ENCODE measurements around the gene ATP8A1.

ATP8A1 gene

GRCh38 chr4:42624551-42624950, 32.4 kb downstream of the ATP8A1 start:
- DNase-seq, result no peak

GRCh38 chr4:42618023-42618422, 38.9 kb downstream of the ATP8A1 start:
- DNase-seq, result no peak

- no peak for DNase-seq
Observed at GRCh38 chr4:42617030-42617429, 39.9 kb downstream of the ATP8A1 start.

- DNase-seq, result no peak
Observed at GRCh38 chr4:42616572-42616971, 40.3 kb downstream of the ATP8A1 start.

- no peak for DNase-seq
Observed at GRCh38 chr4:42615131-42615763, 41.7 kb downstream of the ATP8A1 start.

DNA sequence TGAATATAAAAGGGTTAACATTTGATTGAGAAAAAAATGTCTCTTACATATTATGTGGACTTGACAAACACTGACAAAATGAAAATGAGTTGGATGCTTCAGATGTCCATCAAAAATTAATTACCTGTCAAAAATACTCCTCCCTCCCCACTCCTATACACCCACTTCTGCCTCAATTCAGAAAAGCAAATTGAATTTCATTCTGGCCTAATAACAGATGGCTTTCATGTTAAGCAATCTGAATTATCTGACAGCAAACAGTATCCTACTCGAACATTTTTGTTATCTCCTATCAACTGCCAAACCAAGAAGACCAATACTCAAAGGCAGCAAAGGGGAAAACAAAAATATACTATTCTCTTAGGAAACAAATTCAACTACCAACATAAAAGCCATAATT, 44.0 kb downstream of the ATP8A1 start:
- DNase-seq, result no peak

- no peak for DNase-seq
Observed at GRCh38 chr4:42610941-42611340, 46.0 kb downstream of the ATP8A1 start.

GRCh38 chr4:42609051-42609450, 47.9 kb downstream of the ATP8A1 start:
- no peak for DNase-seq

- no peak for DNase-seq
Observed at GRCh38 chr4:42608551-42608950, 48.4 kb downstream of the ATP8A1 start.

DNA sequence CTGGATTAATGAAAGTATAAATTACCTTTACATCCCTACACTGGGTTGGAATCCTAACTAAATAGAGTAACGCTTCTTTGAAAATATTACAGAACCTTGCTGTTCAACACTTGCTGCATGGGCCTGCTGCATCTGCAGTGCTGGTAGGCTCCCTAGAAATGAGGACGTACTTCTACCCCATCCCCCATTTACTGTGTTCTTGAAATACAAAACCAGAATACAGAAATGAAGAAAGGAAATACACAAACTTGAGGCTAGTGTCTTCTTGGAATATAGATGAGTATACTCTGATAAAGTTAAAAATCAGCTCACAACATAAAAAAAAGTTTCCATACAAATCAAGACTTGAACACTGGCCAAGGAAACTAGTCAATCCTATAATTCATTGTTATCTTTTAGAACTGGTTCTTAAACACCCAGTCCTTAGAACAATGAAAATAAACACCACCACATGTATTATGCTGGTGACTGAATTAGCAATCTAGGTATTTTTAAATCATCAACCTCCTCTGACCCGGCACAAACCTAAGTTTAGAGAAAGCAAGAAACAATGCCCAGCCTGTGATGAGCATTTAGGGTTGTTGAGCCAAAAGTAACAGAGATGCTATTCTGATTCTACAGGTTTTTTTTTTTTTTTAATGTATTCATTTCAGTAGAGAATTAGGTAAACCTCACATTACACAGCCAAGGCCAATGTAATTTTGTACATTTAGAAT, 49.7 kb downstream of the ATP8A1 start:
- DNase-seq, result no peak

DNA sequence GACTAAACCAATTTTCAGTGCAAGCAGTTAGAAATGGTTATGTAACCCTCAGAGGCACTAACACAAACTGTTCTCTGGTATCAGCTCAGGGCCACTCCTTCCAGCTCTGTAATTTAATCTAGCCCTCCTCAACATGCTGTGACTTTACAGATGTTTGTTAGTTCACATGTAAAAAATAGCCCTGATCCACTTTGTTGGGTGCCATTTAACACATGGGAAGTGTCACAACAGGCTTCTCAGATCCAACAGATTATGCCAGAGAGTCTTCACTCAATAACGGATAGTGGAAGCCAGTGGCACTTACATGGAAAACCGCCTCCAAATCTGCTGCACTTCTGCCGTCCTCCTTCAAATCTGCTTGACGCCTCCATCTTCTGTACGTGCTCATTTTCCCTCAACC, 51.6 kb downstream of the ATP8A1 start:
- peak; percentile 0 for DNase-seq

DNA sequence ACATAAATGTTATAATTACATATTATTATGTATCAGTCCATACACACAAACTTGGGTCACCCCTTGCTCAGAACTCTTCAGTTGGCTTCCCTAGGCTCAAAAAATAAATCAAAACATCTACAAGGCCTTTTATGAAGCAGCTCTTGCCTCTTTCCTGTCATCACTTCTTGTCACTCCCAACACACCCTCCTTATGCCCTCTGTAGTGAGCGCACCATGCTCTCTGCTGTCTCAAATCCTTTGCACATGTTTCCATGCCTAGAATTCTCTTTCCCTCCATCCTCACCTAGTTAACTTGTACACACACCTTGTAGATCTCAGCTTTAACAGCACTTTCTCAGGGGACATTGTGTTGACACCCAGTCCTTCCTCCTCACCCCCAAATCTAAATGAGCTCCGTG, 53.0 kb downstream of the ATP8A1 start:
- DNase-seq, result no peak

GRCh38 chr4:42600578-42600977, 56.3 kb downstream of the ATP8A1 start:
- no peak for DNase-seq

- DNase-seq, result no peak
Observed at GRCh38 chr4:42596918-42597317, 60.0 kb downstream of the ATP8A1 start.

DNA sequence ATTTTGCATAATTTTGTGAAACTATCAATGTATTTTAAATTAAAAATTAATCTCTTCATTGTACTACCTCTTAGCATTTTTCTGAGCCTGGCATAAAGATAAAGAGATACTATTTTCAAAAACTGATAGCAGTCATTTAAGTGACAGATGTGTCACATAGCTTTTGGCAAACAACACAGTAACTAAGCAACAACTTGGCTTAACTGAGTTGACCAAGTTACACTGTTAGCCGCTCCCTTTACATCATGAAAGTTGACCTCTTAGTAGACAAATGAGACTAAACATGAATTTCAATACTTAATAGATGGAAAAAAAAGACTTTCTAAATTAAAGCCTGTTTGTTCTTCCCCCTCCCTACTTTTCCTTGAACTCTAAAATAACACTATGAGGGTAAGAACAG, 62.0 kb downstream of the ATP8A1 start:
- DNase-seq, result no peak

DNA sequence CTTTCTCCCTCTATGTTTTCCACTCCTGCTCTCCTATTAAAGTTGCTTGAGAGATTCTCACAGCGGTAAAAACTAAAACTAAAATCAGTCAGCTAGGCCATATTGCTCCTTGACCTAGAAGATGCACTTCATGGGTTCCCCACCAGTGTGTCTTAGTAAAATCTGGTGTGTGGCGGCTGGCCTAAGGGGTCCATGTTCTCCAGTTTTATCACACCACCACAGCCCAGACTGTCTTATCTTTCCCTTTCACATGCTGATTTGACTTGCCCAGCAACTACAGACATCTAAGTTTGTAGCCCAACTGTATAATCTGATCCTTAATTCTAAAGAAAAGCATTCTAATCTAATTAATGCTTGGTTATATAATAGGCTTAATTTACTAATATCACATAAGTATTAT, 68.0 kb downstream of the ATP8A1 start:
- DNase-seq, result no peak

DNA sequence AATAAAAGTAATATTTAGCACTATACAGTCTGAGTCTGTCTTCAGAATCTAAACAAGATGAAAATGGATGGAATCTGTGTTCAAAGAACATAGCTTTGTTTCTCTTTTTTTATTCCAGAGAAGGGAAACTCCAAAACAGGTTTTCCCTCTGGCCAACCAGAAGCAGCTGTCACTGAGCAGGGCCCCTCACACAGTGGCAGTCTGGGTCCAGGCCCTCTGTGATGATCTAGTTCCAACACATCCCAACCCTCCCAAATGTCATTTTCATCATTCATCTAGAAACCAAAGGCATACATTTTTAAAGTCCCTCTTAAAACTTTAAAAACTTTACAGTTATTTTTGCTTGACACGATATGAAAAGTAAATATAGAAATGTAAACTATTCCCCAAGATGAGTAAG, 70.1 kb downstream of the ATP8A1 start:
- no peak for DNase-seq

DNA sequence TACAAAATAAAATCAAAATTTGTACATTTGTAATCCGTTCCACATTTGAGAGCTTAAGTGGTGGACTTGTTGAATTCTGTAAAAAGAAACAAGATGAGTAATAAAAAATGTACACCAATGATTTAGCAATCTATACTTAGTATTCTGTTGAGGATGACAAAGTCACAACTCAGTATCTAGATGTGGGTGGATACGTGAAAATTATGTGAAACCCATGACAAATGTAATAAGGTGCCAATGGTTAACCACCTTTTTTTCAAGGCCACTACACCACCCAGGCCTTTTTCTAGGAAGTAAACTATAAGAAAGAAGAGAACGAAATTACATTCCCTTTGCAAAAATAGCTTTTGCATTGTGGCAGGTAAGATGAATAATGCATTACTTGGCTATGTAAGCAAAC, 77.0 kb downstream of the ATP8A1 start:
- no peak for DNase-seq

- no peak for DNase-seq
Observed at GRCh38 chr4:42578187-42578586, 78.7 kb downstream of the ATP8A1 start.

GRCh38 chr4:42574870-42575430, 82.0 kb downstream of the ATP8A1 start:
- no peak for DNase-seq

- DNase-seq, result no peak
Observed at GRCh38 chr4:42573249-42573648, 83.7 kb downstream of the ATP8A1 start.

DNA sequence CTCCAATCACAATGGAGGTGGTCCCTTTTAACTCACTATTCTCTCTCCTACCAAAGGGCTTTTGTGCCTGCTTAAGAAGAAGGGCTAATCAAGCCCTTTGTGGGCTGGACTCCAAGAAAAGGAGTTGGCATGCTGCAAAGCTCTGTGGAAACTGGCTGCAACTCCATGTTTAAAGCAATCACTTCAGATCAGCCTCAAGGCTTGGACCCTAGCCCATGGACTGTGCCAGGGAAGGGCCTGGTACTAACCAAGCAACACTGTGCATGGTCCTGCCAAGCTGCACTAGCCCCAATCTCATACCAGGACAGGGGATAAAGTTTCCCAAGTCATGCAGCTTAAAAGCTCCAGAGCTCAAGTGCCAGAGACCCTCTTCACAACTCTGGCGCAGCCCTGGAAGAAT, 86.7 kb downstream of the ATP8A1 start:
- DNase-seq, result no peak

DNA sequence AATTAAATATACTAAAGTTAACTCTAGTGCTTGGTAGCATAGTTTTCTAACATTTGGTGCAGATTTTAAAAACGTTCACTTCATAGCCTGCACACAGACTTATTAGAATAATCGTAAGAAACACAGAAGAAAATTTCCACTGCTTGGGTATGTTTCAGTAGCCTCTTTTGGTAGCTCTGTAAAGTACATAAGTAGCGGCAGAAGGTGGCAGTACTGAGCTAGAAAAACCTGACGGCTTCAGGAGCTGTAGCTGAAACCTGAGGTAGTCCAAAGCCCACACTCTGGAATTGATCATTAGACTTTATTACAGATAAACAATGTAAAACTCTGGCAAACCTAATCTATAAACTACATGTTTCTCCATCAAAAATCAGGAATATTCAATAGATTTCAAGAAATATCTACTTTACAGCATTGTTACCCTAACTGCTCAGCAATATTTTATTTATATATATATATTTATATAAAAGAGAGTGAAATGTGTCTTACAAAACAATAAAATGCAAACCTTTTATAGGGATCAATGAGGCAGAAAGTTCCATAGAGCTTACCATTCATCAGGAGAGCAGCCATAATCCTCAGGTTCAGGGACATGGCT, 88.2 kb downstream of the ATP8A1 start:
- peak; percentile 1 for DNase-seq

DNA sequence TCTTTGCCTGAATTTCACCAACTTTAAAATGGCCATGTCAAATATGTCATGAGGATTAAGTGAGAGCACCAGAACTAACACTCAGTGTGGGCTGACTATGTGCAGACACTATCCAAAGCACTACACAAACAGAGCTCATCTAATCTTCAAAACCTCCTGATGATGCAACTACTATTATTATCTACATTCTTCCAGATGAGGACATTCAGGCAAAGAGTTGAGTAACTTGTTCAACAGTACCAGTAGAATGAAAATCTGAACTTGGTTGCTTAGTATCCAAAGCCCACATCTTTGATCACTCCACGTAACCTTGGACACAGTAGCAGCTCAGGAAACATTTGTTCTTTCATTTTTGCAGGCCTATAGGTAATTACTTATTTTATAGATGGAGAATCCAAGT, 90.1 kb downstream of the ATP8A1 start:
- no peak for DNase-seq

All from NCI-H2171 (cell line).